CD4-positive, alpha-beta T cell treated with Interleukin-2 at 100 ng/mL for 4 hours (primary cell): ENCODE measurements around the gene ARMH4.

Source experiments
- DNase-seq: peaks from one replicate; pipeline ENCODE4 v3.0.0-alpha.2; 2020; ENCODE audit warnings: low spot score

Gene ARMH4

DNA sequence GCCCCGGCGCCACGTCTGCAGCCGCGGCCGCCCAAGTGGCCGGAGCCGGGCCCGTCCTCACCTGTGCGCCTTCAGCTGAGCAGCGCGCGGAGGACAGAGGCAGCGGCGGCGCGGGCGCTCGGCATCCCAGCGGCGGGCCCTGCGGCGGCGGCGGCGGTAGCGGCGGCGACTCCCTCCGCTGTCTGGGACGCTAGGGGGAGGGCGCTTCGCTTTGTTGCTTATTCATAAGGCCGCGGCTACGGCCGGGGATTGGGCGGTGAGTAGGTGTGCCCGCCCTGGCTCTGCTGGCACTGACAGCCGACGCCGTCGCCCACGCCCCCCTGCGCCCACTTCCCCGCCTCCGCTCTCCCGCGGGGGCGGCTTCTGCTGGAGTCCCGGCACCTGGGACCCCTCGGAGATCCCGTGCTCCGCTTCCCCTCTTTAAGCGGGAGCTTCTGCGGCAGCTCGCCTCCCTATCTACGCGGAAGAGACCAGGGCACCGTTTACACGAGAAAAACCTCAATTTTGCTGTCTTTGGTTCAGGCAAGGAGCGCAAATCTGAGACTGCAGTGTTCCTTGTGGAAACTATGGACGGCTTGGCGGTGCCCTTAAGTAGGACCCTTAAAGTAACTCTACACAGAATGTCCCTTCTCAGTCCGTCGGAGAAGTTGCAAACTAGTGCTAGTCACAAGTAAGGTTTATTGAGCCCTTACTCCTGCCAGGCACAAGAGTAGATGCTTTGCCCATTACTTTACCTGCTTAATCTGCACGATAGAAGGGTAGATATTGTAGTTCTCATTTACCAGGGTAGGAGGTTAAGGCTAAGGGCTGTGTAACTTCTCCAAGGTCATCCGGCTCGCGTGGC, at the start of gene ARMH4:
TSS of gene ARMH4 (minus strand) at position 200 of the 844 bp plus-strand sequence. CDS start 12,855 bp downstream, outside the sequence.
- peak; percentile 57 for DNase-seq

GRCh38 chr14:58200846-58201245, 48.8 kb upstream of the ARMH4 start:
- DNase-seq, result no peak

DNA sequence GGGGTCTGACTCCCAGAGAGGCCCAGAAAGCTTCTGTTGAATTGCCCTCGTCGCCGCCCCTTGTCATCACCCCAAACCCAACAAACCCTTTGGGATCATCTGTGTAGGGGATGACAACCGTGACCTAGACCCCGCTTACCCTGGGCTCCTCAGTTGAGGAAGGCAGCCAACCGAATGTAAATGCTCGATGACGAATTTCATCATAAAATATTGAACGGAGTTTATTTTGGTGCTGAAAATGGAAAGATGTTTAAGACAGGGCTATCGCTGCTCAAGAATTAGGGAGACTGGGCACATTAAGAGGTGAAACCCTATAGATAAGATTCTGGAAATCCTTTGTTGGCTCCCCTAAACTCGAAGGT, 48.4 kb upstream of the ARMH4 start:
- DNase-seq, result no peak

DNA sequence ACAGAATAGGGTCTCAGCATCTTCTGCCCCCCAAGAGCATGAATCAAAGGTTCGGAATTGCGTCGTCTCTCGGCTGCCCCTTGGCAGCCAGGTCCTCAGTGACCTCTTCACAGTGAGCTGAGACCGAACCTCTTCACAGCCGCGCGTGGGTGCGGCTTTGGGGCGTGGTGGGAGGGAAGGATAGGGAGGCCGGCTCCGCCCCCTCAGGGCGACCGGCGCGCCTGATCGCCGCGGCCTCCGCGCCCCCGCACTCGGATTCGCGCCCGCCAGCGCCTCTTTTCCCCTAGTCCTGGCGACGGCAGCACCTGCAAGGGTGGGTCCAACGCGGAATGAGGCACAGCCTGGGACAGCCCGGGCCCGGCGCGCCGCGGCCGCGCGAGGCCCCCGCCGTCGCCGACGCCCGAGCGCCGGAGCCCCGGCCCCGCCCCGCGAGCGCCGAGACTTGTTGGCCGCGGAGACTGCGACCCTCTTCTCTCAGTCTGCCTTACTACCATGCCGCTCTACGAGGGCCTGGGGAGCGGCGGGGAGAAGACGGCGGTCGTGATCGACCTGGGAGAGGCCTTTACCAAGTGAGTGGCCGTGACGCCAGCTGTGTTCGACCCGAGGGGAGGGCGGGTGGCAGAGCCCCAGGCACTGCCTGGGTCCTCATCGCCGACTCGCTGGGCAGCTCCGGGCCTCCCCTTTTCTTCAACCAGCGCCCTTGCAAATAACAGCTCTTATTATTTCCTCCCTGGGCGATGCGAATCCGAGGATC, 47.9 kb upstream of the ARMH4 start, which contains the start of gene ACTR10:
TSS of gene ACTR10 (plus strand) at position 424 of the 754 bp plus-strand sequence. CDS start at position 493, 69 bp downstream.
- peak; percentile 88 for DNase-seq

DNA sequence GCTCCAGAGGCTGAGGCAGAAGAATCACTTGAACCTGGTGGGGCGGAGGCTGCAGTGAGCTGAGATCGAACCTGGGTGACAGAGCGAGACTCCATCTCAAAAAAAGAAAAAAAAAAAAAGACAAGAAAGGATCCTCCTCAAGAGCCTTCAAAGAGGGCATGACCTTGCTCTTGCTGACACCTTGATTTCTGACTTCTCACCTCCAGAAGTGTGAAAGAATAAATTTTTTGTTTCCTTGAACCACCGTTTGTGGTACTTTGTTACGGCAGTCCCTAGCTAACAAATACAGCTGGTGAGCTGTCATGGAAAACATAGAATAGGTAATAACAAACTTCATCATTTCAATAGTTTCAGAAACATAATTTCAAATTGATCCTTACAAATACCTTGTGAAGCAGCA, 46.1 kb upstream of the ARMH4 start:
- DNase-seq, result peak; percentile 40

DNA sequence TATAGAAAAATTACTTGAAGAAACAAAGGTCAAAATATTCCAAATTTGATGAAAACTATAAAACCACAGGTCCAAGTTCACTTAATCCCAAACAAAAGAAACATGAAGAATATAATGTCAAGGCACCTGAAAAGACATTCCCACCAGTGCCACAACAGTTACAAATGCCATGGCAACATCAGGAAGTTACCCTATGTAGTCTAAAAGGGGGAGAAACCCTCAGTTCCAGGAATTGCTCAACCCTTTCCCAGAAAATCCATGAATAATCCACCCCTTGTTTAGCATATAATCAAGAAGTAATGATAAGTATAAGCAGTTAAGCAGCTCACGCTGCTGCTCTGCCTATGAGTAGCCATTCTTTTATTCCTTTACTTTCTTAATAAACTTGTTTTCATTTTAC, 44.2 kb upstream of the ARMH4 start:
- no peak for DNase-seq

DNA sequence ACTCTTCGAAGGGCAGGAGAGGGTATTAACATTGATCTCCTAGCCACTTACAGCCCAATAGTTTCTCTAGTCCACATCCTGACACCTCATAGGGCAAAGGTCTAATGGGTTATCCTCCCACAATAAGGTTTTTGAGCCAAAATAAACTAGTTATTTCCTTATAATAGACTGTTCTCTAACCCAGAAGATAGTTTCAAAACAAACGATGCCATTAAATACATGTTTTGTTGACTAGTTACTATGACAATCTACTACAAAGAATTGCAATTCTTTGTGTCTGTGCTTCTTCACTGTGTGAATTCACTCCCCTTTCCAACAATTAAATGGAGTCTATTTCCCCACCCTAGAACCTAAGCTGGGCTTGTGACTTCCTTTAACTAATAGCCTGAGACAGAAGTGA, 41.5 kb upstream of the ARMH4 start:
- DNase-seq, result no peak

- no peak for DNase-seq
Observed at GRCh38 chr14:58191763-58192601, 40.0 kb upstream of the ARMH4 start.

DNA sequence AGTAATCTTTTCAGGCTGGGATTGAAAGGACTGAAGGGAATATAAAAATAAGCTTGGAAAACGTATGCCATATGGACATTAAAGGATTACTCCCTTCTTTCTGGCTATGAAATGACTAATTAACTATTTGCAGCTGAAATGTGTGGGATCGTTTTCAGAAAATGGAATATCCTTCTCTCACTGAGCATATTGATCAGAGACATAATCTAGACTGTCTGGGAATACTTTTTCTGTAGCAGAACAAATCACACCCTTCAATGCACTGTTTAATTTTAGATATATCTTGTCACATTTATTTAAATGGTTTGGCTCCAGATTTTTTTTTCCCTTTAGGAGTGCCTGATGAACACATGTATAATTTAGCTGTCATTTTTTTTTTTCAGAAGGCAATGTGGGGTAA, 37.2 kb upstream of the ARMH4 start:
- DNase-seq, result no peak

DNA sequence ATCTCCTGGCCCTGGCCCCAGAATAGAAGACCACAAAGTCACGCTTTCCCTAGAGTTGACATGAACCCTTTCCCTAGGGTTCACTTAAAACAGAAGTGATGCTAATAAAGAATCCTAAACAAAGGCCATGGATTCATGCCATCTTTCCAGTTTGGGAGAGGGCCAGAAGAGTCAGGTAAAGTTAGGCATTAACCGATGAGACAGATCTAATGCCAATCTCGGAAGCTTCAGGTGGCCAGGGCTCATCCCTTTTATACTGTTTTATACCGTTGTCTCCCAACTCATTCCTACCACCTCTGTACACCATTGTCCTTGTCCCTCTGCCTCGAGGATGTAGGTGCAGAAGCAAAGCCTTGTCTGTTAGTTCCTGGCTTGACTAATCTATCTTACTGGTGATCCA, 25.1 kb upstream of the ARMH4 start:
- no peak for DNase-seq

DNA sequence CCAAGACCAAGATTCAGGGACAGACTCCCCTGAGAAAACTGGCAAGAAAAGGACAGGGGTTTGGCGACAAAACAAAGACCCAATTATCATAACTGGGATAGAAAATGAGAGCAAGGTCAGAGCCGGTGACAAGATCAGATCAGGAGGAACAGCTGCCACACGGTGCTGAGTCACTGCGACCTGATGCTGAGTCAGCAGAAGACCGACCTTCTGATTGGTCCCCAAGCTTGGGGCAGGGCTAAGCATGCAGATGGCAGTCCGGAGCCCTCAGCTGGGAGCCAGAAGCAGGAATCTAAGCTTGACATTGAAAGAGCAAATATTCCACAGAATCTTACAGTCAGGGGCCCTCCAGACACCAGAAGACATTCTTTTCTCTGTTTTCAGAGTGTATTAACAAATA, 19.1 kb upstream of the ARMH4 start:
- peak; percentile 33 for DNase-seq

- no peak for DNase-seq
Observed at GRCh38 chr14:58167891-58168290, 15.9 kb upstream of the ARMH4 start.

GRCh38 chr14:58167057-58167456, 15.0 kb upstream of the ARMH4 start:
- DNase-seq, result no peak

- DNase-seq, result peak; percentile 73
Observed at GRCh38 chr14:58166005-58166983, 14.3 kb upstream of the ARMH4 start.

DNA sequence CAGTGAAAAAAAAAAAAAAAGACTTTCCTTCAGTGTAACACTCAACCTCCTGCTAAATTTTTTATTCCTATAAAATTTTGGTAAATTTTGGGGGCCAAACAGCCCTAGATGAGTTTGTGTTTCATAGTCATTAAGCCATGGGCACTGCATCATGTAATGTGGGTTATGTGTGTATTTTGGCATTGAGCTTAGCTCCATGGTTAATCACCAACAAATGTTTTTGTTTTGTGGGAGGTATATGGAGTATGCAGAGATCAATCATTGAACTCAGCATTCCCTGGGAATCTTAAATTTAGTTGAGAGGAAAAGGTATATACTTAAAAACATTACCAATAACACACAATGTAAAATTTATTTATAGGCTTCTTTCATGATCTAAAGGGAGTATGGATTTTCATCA, 8.5 kb upstream of the ARMH4 start:
- DNase-seq, result no peak

GRCh38 chr14:58151133-58152013, 640 bp downstream of the ARMH4 start:
- DNase-seq, result no peak

DNA sequence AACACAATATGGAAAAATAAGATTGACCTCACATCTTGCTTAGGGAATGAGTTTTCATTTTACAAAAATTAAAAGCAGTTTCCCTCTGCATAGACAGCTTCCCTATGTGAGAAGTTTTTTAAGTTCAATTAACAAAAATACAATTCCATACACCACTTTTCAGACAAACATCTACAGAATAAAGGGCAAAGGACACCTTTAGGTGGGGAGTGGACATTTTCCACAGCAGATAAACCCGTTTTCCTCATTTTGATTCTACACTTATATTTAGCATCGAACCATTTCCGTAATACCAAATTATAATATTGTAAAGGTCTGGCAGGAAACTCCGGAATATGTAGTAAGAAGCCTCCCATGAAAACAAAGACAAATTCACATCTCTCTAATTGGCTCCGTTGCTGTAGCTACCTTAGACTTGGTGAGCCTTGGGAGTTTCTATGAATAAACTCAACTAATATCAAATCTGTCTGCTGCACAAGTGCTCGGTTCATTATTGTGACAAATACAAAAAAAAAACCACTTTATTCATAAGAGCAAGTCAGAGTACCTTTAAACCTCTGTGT, 1.7 kb downstream of the ARMH4 start:
- no peak for DNase-seq

GRCh38 chr14:58149196-58149595, 2.8 kb downstream of the ARMH4 start:
- no peak for DNase-seq

DNA sequence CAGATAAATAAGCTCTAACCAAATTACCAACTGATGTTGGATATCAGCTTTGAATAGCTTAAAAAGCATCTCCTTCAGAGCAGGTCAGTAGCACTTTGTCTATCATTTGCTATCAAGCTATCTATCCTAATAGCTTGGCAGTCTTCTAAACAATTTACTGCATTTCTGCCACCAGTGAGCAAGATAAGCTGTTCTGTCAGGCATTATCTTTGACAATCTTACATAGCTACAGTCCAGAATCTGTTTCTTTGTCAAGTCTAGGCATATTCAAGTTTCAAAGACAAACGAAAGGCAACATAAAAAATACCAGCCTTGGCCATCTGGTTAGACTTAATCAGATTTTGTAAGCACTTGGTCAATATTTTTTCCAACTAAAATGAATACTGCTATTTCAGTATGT, 5.6 kb downstream of the ARMH4 start:
- no peak for DNase-seq

GRCh38 chr14:58145936-58146335, 6.1 kb downstream of the ARMH4 start:
- DNase-seq, result no peak
